ENCODE results near the gene SYT17. TPM values are rescaled to one million over a fixed set of nuclear protein-coding genes. Genes with fewer than 3 reads are reported as not detected.

SYT17 gene, protein sequence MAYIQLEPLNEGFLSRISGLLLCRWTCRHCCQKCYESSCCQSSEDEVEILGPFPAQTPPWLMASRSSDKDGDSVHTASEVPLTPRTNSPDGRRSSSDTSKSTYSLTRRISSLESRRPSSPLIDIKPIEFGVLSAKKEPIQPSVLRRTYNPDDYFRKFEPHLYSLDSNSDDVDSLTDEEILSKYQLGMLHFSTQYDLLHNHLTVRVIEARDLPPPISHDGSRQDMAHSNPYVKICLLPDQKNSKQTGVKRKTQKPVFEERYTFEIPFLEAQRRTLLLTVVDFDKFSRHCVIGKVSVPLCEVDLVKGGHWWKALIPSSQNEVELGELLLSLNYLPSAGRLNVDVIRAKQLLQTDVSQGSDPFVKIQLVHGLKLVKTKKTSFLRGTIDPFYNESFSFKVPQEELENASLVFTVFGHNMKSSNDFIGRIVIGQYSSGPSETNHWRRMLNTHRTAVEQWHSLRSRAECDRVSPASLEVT
- total RNA-seq = 2.6 TPM

DNA sequence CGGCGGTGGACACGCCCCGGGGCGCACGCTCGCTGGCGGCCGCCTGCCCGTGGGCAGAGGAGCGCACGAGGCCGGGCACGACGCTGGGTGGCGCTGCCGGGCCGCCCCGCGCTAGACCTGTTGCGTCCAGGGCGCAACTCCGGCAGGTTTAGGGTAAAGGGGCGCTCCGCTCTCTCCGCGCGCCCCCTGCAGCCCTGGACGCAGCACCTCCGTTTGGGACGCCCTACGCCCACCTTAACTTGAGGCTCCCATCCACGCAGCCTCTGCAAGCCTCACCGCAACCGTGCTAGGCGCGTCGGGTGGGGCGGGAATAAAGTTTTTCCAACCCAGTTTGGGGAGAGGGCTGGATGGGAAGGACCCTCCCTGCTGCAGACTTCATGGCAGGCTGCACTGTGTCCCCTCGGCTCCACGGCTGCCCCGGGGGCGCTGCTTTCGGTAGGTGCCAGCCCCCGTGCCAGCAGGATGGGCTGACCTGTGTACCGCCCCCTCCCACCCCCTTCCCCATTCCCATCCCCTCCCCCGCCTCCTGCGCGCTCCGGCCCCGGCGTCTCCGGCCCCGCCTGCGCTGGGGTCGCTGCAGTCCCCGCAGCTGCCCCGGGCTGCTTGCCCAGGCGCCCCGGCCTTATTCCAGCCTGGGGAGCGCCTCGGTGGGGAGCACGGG, at the start of gene SYT17:
TSS of gene SYT17 (plus strand) at position 531 of the 661 bp plus-strand sequence. CDS start 407 bp downstream, outside the sequence.
- peaks cover 4 to 6% (median 4%) of the 10 kb centered on the region in 3 donors for H3K4me1 ChIP-seq (ENCODE audit: control insufficient read depth in 3 of 3, insufficient read depth in 3 of 3, low read length in 3 of 3)
- no peak within 1 kb of the TSS for H3K9ac ChIP-seq (ENCODE audit: low read depth in 1 of 3, low read length in 3 of 3)
- peak within 1 kb of the TSS; percentile 61 to 66 (median 62) for H3K4me3 ChIP-seq (ENCODE audit: low read length in 3 of 3)
- no peak within 1 kb of the TSS for H3K27ac ChIP-seq (ENCODE audit: low read depth, low read length)
- H3K36me3 ChIP-seq (ENCODE audit: control insufficient read depth in 3 of 3, insufficient read depth in 3 of 3, low read length in 3 of 3) = no peaks in the 10 kb centered on the region
- H3K27me3 ChIP-seq (ENCODE audit: control insufficient read depth in 3 of 3, insufficient read depth in 3 of 3, low read length in 3 of 3) = peaks cover 7 to 24% (median 11%) of the 10 kb centered on the region in 3 donors
- H3K9me3 ChIP-seq (ENCODE audit: control insufficient read depth in 3 of 3, low read length in 3 of 3) = no peaks in the 10 kb centered on the region

DNA sequence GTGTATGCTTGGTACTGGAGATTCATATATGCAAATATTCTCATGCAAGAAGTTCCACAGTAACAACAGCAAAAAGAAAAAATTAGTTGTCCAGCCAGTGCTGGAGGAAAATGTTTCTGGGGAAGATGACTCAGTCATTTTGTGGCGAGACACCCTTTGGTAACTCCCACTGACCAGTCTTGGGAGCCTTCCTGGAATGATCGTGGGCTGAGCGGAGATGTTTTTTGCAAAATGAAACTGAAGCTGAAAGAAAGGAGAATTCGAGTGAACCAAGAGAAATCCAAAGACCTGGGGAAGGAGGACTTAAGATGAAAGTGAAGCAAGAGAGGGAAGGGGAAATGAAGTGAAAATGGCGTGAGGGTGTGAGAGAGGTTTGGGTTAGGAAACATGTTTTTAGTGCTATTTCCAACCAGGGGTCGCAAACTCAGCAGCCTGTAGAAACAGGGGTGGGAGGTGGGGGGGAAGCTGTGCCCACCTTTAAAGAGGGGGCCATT, 49.1 kb upstream of the SYT17 start:
- peak overlapping the region; percentile 91 for H3K27ac ChIP-seq (ENCODE audit: low read depth, low read length)
- peaks cover 7 to 12% (median 9%) of the 10 kb centered on the region in 3 donors for H3K36me3 ChIP-seq (ENCODE audit: control insufficient read depth in 3 of 3, insufficient read depth in 3 of 3, low read length in 3 of 3)
- H3K4me3 ChIP-seq (ENCODE audit: low read length in 3 of 3) = peak overlapping the region; percentile 8 to 70 (median 55)
- peaks cover 38 to 55% (median 41%) of the 10 kb centered on the region in 3 donors for H3K4me1 ChIP-seq (ENCODE audit: control insufficient read depth in 3 of 3, insufficient read depth in 3 of 3, low read length in 3 of 3)
- no peaks in the 10 kb centered on the region for H3K9me3 ChIP-seq (ENCODE audit: control insufficient read depth in 3 of 3, low read length in 3 of 3)
- H3K9ac ChIP-seq (ENCODE audit: low read depth in 1 of 3, low read length in 3 of 3) = peak overlapping the region; percentile 26 to 52 (median 45)
- H3K27me3 ChIP-seq (ENCODE audit: control insufficient read depth in 3 of 3, insufficient read depth in 3 of 3, low read length in 3 of 3) = no peaks in the 10 kb centered on the region

DNA sequence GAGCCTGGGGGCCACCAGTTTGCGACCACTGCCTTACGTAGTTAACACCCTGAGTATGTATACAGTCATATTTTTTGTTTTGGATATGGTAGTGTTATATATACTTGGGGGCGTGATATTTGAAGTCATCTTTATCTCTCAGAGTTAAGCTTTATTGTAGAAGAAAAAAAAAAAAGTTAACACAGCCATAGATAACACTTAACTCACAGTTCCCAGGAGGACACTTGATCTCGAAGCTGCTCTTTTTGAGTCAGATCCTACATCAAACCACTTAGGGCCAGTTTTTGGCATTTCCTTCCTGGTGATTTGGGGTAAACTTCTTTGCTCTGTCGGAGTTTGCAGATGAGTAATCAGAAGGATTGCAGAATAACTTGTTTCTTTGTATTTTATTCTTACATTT, 48.5 kb upstream of the SYT17 start:
- Histone ChIP-seq H3K4me3 (ENCODE audit: low read length in 3 of 3) (peak overlapping the region in 1 of 3 donors; percentile 55), H3K27ac (ENCODE audit: low read depth, low read length) (peak overlapping the region; percentile 91), H3K4me1 (ENCODE audit: control insufficient read depth in 3 of 3, insufficient read depth in 3 of 3, low read length in 3 of 3) (peaks cover 38 to 53% (median 41%) of the 10 kb centered on the region in 3 donors), H3K27me3 (ENCODE audit: control insufficient read depth in 3 of 3, insufficient read depth in 3 of 3, low read length in 3 of 3) (no peaks in the 10 kb centered on the region), H3K36me3 (ENCODE audit: control insufficient read depth in 3 of 3, insufficient read depth in 3 of 3, low read length in 3 of 3) (peaks cover 7 to 12% (median 9%) of the 10 kb centered on the region in 3 donors), H3K9ac (ENCODE audit: low read depth in 1 of 3, low read length in 3 of 3) (peak overlapping the region in 1 of 3 donors; percentile 52), H3K9me3 (ENCODE audit: control insufficient read depth in 3 of 3, low read length in 3 of 3) (no peaks in the 10 kb centered on the region)

DNA sequence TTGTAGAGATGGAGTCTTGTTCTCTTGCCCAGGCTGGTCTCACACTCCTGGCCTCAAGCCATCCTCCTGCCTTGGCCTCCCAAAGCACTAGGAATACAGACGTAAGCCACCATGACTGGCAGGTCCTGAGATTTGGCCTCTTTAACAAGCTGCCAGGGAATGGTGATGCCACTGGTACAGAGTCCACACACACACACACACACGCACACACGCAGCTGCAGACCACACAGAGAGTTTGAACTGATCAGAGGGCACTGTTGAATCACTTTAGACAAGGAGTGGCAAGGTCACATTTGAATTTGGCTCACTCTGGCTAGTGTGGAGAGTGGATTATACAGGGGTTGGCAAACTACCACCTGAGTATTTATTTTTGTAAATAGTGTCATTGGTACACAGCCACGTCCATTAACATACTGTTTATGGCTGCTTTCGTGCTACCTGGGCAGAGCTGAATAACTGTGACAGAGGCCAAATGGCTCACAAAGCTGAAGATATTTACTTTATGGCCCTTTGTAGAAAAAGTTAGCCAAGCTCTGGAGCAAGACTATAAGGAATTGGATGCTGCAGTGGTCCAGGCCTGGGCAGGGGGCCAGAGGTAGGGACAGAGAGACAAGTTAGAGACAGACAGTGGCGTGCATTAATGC, 44.4 kb upstream of the SYT17 start:
- H3K36me3 ChIP-seq (ENCODE audit: control insufficient read depth in 3 of 3, insufficient read depth in 3 of 3, low read length in 3 of 3) = peaks cover 0 to 7% (median 2%) of the 10 kb centered on the region in 3 donors
- H3K9ac ChIP-seq (ENCODE audit: low read depth in 1 of 3, low read length in 3 of 3) = no peak overlapping the region
- H3K4me1 ChIP-seq (ENCODE audit: control insufficient read depth in 3 of 3, insufficient read depth in 3 of 3, low read length in 3 of 3) = peaks cover 9 to 29% (median 14%) of the 10 kb centered on the region in 3 donors
- H3K9me3 ChIP-seq (ENCODE audit: control insufficient read depth in 3 of 3, low read length in 3 of 3) = no peaks in the 10 kb centered on the region
- H3K27ac ChIP-seq (ENCODE audit: low read depth, low read length) = peak overlapping the region; percentile 47
- H3K27me3 ChIP-seq (ENCODE audit: control insufficient read depth in 3 of 3, insufficient read depth in 3 of 3, low read length in 3 of 3) = no peaks in the 10 kb centered on the region
- H3K4me3 ChIP-seq (ENCODE audit: low read length in 3 of 3) = no peak overlapping the region

DNA sequence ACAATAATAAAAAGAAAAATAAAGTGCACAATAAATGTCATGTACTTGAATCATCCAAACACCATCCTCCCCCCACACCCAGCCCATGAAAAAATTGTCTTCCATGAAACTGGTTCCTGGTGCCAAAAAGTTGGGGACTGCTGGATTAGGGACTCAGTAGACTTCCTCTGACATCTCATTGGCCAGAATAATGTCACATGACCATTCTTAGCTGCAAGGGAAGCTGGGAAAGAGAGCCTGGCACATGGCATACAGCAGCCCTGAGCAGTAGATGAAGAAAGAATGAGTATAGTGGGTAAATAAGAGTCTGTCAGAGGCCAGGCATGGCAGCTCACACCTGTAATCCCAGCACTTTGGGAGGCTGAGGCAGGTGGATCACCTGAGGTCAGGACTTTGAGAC, 41.7 kb upstream of the SYT17 start:
- peaks cover 17 to 32% (median 25%) of the 10 kb centered on the region in 3 donors for H3K4me1 ChIP-seq (ENCODE audit: control insufficient read depth in 3 of 3, insufficient read depth in 3 of 3, low read length in 3 of 3)

DNA sequence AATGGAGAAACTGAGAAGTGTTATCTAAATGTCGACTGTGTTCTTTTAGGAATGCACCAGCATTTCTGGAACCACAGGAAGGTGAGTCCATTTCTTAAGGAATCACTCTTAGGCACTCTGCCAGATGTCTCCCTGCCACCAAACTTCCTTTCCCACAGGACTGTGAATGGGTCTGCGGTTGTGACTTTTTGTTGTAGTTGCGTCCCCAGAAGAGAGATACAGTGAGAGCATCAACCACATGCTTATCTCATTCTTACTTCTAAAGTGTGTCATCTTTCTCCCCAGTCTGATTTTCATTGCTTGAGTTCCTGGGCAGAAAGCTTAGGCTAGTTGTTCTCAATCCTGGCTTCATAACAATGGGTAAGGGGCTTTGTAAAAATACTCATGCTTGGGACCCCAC, 40.8 kb upstream of the SYT17 start:
- Histone ChIP-seq H3K4me1 (ENCODE audit: control insufficient read depth in 3 of 3, insufficient read depth in 3 of 3, low read length in 3 of 3) (peaks cover 21 to 41% (median 34%) of the 10 kb centered on the region in 3 donors), H3K27ac (ENCODE audit: low read depth, low read length) (no peak overlapping the region), H3K9me3 (ENCODE audit: control insufficient read depth in 3 of 3, low read length in 3 of 3) (no peaks in the 10 kb centered on the region), H3K4me3 (ENCODE audit: low read length in 3 of 3) (no peak overlapping the region), H3K36me3 (ENCODE audit: control insufficient read depth in 3 of 3, insufficient read depth in 3 of 3, low read length in 3 of 3) (peaks cover 0 to 2% (median 2%) of the 10 kb centered on the region in 3 donors), H3K27me3 (ENCODE audit: control insufficient read depth in 3 of 3, insufficient read depth in 3 of 3, low read length in 3 of 3) (no peaks in the 10 kb centered on the region), H3K9ac (ENCODE audit: low read depth in 1 of 3, low read length in 3 of 3) (no peak overlapping the region)

More for the DNA sequence above, 41.7 kb upstream of the SYT17 start:
- no peak overlapping the region for H3K4me3 ChIP-seq (ENCODE audit: low read length in 3 of 3)
- no peaks in the 10 kb centered on the region for H3K27me3 ChIP-seq (ENCODE audit: control insufficient read depth in 3 of 3, insufficient read depth in 3 of 3, low read length in 3 of 3)
- H3K27ac ChIP-seq (ENCODE audit: low read depth, low read length) = no peak overlapping the region
- no peaks in the 10 kb centered on the region for H3K9me3 ChIP-seq (ENCODE audit: control insufficient read depth in 3 of 3, low read length in 3 of 3)
- H3K9ac ChIP-seq (ENCODE audit: low read depth in 1 of 3, low read length in 3 of 3) = no peak overlapping the region
- H3K36me3 ChIP-seq (ENCODE audit: control insufficient read depth in 3 of 3, insufficient read depth in 3 of 3, low read length in 3 of 3) = peaks cover 0 to 2% (median 2%) of the 10 kb centered on the region in 3 donors

DNA sequence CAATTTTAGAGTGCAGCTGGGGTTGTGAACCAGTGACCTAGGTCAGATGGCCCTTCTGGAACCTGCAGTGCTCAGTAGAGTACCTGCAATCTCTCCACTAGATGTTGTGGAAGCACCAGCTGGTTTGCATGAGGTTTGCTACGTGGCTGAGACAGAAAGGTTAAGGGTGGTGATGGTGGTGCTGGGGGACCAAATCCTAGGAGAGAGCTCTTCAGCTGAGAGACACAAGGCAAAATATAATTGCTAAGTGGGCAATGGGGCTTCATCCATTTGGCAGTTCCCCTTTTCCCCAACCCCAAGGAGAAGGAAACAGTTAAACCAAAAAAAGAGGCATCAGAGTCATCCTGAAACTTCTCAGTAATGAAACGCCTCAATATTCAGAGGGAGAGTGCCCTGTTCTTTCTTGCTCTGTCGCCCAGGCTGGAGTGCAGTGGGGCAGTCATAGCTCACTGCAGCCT, 40.3 kb upstream of the SYT17 start:
- H3K9ac ChIP-seq (ENCODE audit: low read depth in 1 of 3, low read length in 3 of 3) = no peak overlapping the region
- peaks cover 0 to 2% (median 0%) of the 10 kb centered on the region in 3 donors for H3K36me3 ChIP-seq (ENCODE audit: control insufficient read depth in 3 of 3, insufficient read depth in 3 of 3, low read length in 3 of 3)
- no peaks in the 10 kb centered on the region for H3K27me3 ChIP-seq (ENCODE audit: control insufficient read depth in 3 of 3, insufficient read depth in 3 of 3, low read length in 3 of 3)
- no peak overlapping the region for H3K27ac ChIP-seq (ENCODE audit: low read depth, low read length)
- H3K9me3 ChIP-seq (ENCODE audit: control insufficient read depth in 3 of 3, low read length in 3 of 3) = no peaks in the 10 kb centered on the region
- no peak overlapping the region for H3K4me3 ChIP-seq (ENCODE audit: low read length in 3 of 3)
- H3K4me1 ChIP-seq (ENCODE audit: control insufficient read depth in 3 of 3, insufficient read depth in 3 of 3, low read length in 3 of 3) = peaks cover 21 to 42% (median 36%) of the 10 kb centered on the region in 3 donors

DNA sequence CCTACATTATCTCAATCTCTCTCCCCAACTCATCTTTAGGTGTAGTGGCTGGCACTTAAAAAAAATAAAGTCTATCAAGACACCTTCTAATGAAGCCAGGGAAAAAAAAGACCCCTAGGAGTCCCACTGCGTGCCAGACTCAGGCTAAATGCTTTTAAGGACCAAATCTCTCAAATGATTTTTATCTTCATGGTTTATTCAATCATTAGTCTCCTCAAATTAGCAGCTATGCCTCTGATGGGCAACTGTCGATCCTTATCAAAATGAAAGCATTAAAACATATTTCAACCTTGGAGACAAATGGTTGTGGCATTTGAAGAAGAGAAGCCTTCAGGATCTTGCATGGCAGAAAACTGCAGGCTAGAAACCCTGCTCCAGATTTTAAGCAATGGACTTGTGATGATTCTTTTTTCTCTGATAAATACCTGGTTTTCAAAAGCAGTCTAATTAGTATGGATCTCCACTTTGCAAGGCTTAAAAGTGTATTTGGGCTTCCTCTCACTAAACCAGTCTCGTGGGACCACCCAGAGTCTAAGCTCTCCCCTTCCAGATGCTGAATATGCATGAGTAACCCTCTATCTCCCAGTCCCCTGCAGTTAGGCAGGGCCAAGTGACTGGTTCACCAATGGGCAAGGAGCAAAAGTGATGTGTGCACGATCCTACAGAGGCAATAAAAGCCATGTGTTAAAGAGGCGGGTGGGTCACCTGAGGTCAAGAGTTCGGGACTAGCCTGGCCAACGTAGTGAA, 39.4 kb upstream of the SYT17 start:
- H3K9ac ChIP-seq (ENCODE audit: low read depth in 1 of 3, low read length in 3 of 3) = no peak overlapping the region
- H3K4me1 ChIP-seq (ENCODE audit: control insufficient read depth in 3 of 3, insufficient read depth in 3 of 3, low read length in 3 of 3) = peaks cover 21 to 42% (median 35%) of the 10 kb centered on the region in 3 donors
- H3K27ac ChIP-seq (ENCODE audit: low read depth, low read length) = no peak overlapping the region
- no peaks in the 10 kb centered on the region for H3K27me3 ChIP-seq (ENCODE audit: control insufficient read depth in 3 of 3, insufficient read depth in 3 of 3, low read length in 3 of 3)
- no peak overlapping the region for H3K4me3 ChIP-seq (ENCODE audit: low read length in 3 of 3)
- no peaks in the 10 kb centered on the region for H3K9me3 ChIP-seq (ENCODE audit: control insufficient read depth in 3 of 3, low read length in 3 of 3)
- peaks cover 0 to 2% (median 0%) of the 10 kb centered on the region in 3 donors for H3K36me3 ChIP-seq (ENCODE audit: control insufficient read depth in 3 of 3, insufficient read depth in 3 of 3, low read length in 3 of 3)

DNA sequence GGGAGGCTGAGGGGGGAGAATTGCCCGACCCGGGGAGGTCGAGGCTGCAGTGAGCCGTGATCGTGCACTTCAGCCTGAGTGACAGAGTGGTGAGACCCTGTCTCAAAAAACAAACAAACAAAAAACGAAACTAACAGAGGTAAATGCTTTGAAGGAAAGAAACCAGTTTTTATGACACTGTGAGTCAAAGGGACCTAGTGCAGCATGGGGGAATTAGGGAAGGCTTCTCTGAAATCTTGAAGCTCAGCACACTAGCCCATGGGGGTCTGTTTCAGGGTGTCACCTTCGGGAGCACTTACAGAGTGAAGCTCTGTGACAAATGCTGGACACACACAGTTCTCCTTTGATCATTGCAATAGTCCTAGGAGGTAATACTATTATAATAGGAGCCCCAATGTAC, 37.7 kb upstream of the SYT17 start:
- peaks cover 0 to 2% (median 0%) of the 10 kb centered on the region in 3 donors for H3K36me3 ChIP-seq (ENCODE audit: control insufficient read depth in 3 of 3, insufficient read depth in 3 of 3, low read length in 3 of 3)
- peaks cover 19 to 37% (median 31%) of the 10 kb centered on the region in 3 donors for H3K4me1 ChIP-seq (ENCODE audit: control insufficient read depth in 3 of 3, insufficient read depth in 3 of 3, low read length in 3 of 3)
- peak overlapping the region in 2 of 3 donors; percentile 16 to 28 for H3K9ac ChIP-seq (ENCODE audit: low read depth in 1 of 3, low read length in 3 of 3)
- H3K9me3 ChIP-seq (ENCODE audit: control insufficient read depth in 3 of 3, low read length in 3 of 3) = no peaks in the 10 kb centered on the region
- H3K4me3 ChIP-seq (ENCODE audit: low read length in 3 of 3) = no peak overlapping the region
- peak overlapping the region; percentile 83 for H3K27ac ChIP-seq (ENCODE audit: low read depth, low read length)
- no peaks in the 10 kb centered on the region for H3K27me3 ChIP-seq (ENCODE audit: control insufficient read depth in 3 of 3, insufficient read depth in 3 of 3, low read length in 3 of 3)
